Heart left ventricle (tissue), 13 donors: Measurements from ENCODE around the gene CEP128.

Experiments used
- CTCF ChIP-seq, 12 donors: fragments of 200-600 bp; sonication (generic) in 4 of 12; IDR thresholded peaks; one replicate each; pipeline versions ENCODE4 v1.5.0 to v1.8.0; 2018 to 2022; ENCODE audit warnings: antibody characterized with exemption in 12 of 12, mild to moderate bottlenecking in 5 of 12
- POLR2A ChIP-seq, 2 donors: fragments of 450-650 bp; IDR thresholded peaks; one replicate each; pipeline ENCODE4 v1.6.1; 2017; ENCODE audit warnings: antibody characterized with exemption in 2 of 2, mild to moderate bottlenecking in 2 of 2, moderate library complexity in 2 of 2
- donor health status: ischemic (EF 13 %, LVEDD 7.1; RV severe dilation, severe dysfunction).
- donor health status: DM: no; HTN: yes; CAD: no.
- donor health status: DM: no; HTN: no; CAD: no.
- donor health status: ischemic (EF 25% LVEDD 6.9; RV normal size, moderate dysfunction).
- donor health status: ischemic (EF 25% LVEDD 5.7; RV mildly dilated, moderate dysfunction).
- donor health status: ischemic (EF 35%, LVEDD 5.7; RV mildly dilated, moderate dysfunction).
- donor health status: nonischemic (EF 11% LVEDD 7.7; RV severe dilation, severe dysfunction).
- donor health status: DM: yes; HTN: yes; CAD: no.
- donor health status: PGD.
- donor health status: ischemic (EF 29% LVEDD 5.4; RV normal size, mild dysfunction).
- donor health status: nonischemic (EF 23%, LVEDD 6.1; RV moderate dilation, normal function).

DNA sequence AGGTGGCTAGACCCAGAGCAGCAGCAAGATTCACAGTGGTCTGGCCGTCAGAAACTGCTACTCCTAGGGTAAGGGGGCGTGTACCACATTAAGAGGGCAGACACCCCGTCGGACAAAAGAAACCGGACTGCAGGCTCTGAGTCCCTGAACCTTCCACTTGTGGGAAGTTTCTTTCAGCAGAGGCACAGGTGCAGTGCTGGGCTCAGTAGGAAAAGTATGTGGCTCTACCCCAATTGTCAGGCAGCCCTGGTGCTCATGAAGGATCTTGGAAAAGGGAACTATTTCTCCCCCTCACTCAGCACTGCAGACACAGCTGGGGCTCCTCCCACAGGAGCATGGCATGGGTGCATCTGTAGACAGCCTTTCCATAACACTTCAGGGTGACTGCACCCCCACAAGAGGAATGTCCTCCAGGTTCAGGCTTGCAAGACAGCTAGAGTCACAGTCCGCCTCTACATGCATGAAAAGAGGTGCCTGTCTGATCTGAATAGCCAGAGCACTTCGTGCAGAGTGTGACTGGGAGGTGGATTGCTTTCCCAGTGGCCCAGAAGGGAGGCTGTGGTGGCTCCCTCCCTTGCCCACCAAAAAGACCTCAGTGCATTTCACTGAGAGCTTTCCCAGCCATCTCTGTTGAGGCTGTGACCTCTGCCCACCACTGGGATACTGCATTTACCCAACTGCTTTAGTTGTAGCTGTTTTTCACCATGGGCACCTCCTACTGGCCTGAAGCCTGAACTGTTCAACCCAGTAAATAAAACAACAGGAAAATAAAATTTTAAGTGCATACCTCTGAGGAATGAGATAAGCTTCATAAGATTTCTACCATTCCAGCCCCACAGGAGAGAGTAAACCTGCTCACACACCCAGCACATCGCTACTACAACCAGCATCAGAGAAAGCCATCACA is 14.2 kb downstream of the CEP128 start:
- TF ChIP-seq CTCF (IDR thresholded peaks at IDR 0.05) (no peak), POLR2A (IDR thresholded peaks at IDR 0.05) (no peak)
